Activated CD8-positive, alpha-beta memory T cell treated with anti-CD3 and anti-CD28 coated beads, Interleukin-2, amount 50 U/mL, for 1 hour (primary cell): ENCODE data around the gene SCN4B.

Experiments used
- DNase-seq: peaks from one replicate; pipeline ENCODE4 v3.0.0-alpha.2; 2020; ENCODE audit errors: extremely low read depth

SCN4B gene

GRCh38 chr11:118129471-118130172 lies 23.0 kb downstream of the SCN4B start:
- DNase-seq: no peak

GRCh38 chr11:118128721-118129470 lies 23.7 kb downstream of the SCN4B start:
- DNase-seq: no peak

GRCh38 chr11:118128310-118128709 lies 24.3 kb downstream of the SCN4B start:
- no peak for DNase-seq

GRCh38 chr11:118126082-118126838 lies 26.4 kb downstream of the SCN4B start:
- no peak for DNase-seq

- DNase-seq: no peak
Observed at GRCh38 chr11:118124929-118125535, 27.6 kb downstream of the SCN4B start.

- DNase-seq: no peak
Observed at GRCh38 chr11:118120793-118121192, 31.8 kb downstream of the SCN4B start.

- DNase-seq: no peak
Observed at GRCh38 chr11:118117790-118118601, 34.6 kb downstream of the SCN4B start.

GRCh38 chr11:118115048-118115447 lies 37.6 kb downstream of the SCN4B start:
- DNase-seq: no peak

- DNase-seq: no peak
Observed at GRCh38 chr11:118114266-118114665, 38.4 kb downstream of the SCN4B start.

- no peak for DNase-seq
Observed at GRCh38 chr11:118112711-118113430, 39.8 kb downstream of the SCN4B start.

GRCh38 chr11:118111744-118112035 lies 40.9 kb downstream of the SCN4B start:
- no peak for DNase-seq

- DNase-seq: no peak
Observed at GRCh38 chr11:118111019-118111743, 41.4 kb downstream of the SCN4B start.

- no peak for DNase-seq
Observed at GRCh38 chr11:118109231-118109630, 43.4 kb downstream of the SCN4B start.

GRCh38 chr11:118108513-118108912 lies 44.1 kb downstream of the SCN4B start:
- DNase-seq: no peak

GRCh38 chr11:118106789-118107335 lies 45.8 kb downstream of the SCN4B start:
- no peak for DNase-seq

GRCh38 chr11:118105657-118106305 lies 46.8 kb downstream of the SCN4B start:
- DNase-seq: no peak

GRCh38 chr11:118104491-118104890 lies 48.1 kb downstream of the SCN4B start:
- DNase-seq: no peak

- DNase-seq: no peak
Observed at GRCh38 chr11:118102721-118103261, 49.8 kb downstream of the SCN4B start.

GRCh38 chr11:118100691-118101232 lies 51.9 kb downstream of the SCN4B start:
- DNase-seq: no peak
